Activated T-cell treated with anti-CD3 and anti-CD28 coated beads for 4 hours (primary cell): ENCODE results near the gene PTMS.

Experiments
- DNase-seq: peaks from one replicate; pipeline ENCODE4 v3.0.0-alpha.2; 2020

PTMS gene

DNA sequence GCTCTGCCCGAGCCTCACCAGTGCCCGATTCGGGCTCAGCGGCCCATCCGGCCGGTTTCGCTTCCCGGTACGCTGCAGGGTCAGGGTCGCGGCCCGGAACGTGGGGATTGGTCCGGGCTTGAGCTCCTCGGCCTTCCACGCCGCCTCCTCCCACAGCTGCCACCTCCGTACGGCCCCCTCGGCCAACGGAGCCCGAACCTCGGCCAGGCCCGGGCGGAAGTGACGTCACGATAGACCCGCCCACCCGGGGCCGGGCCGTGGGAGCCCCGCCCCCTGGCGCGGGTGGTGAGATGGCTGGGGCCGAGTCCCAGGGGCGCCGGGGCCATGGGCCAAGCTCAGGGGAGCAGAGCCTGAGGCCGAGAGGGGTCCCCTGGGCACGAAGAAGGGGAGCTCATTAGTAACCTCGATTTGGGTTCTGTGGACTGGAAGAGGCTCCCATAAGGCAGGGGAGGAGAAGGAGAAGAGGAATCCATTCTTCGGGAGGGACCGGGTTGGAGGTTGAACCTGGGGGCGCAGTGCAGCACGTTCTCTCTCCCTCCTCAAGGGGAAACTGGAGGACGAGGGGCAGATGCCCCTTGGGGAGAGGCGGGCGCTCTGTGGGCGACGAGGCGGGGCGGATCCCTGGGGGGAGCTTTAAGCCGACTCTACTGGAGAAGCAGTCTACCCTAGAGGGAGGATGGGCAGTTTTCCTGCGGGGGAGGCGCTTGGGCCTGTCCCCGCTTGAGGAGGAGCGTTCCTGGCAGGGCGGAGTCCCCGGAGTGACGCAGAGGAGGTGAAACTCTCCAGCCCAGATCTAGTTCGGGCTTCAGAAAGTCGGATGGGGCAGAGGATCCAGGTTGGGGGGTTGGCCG lies 13.0 kb upstream of the PTMS start, which contains the start of gene MLF2:
Gene MLF2, minus strand, starts transcription at position 221 of the 851 bp plus-strand sequence. CDS start 807 bp downstream, outside the sequence.
- DNase-seq = peak; percentile 95

GRCh38 chr12:6753772-6754356 lies 12.3 kb upstream of the PTMS start:
- no peak for DNase-seq

- DNase-seq = no peak
Measured at GRCh38 chr12:6754411-6754810, 11.8 kb upstream of the PTMS start.

- DNase-seq = no peak
Measured at GRCh38 chr12:6757028-6757690, 9.0 kb upstream of the PTMS start.

- DNase-seq = no peak
Measured at GRCh38 chr12:6758506-6759095, 7.6 kb upstream of the PTMS start.

DNA sequence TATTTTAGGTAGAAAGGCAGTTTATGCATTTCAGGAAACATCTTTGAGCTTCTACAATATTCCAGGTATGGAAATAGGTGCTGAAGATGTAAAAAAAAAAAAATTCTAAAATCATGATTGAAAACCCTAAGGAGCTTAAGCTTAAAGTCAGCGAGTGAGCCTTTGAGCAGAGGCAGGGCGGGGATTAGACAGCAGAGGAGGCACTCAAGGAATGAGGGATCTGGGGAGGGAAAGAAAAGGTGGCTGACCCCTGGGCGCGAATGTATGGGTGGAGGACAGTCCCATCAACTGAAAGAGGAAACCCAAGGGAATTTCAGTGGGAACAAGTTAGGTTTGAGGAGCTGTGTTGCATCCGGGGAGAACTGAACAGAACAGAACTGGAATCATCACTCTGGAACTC lies 6.4 kb upstream of the PTMS start:
- no peak for DNase-seq

- DNase-seq = no peak
Measured at GRCh38 chr12:6763380-6763779, 2.8 kb upstream of the PTMS start.

DNA sequence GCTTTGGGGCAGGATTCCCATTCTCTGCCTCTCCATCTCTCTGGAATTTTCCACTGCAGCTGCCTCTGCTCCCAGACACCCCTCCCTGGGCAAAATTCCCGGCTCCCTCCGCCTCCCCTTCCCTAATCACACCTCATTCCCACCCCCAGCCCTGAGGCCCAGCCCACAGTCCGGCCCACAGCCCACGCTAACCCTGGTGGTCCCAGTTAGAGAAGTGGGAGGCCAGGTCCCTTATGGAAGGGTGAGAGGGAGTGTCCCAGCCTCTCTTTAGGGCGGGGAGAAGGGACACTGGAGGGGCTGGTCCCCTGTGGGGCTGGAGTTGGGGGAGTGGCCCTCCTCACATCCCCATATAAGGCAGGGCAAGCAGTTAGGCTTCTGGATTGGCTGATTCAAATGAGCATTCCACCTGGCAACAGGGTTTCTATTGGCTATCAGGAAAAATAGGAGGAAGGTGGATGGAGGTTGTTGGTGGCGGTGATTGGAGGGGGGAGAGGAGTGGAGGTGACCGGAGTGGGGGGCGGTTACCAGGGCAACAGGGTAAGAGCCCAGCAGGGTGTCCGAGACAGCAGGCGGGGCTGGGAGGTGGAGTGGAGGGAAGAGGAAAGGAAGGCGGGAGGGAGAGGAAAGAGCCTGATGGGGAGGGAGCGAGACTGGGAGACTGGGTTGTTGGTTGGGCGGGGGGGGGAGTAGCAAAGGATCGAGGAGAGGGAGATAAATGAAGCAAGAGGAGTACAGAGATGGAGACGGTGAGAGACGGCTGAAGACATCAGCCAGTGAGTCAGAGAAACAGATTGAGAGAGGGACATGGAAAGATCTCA lies 1.9 kb upstream of the PTMS start:
- no peak for DNase-seq

GRCh38 chr12:6765048-6765633 lies 1.0 kb upstream of the PTMS start:
- DNase-seq = no peak

- no peak for DNase-seq
Measured at GRCh38 chr12:6766651-6767349, 637 bp downstream of the PTMS start.

DNA sequence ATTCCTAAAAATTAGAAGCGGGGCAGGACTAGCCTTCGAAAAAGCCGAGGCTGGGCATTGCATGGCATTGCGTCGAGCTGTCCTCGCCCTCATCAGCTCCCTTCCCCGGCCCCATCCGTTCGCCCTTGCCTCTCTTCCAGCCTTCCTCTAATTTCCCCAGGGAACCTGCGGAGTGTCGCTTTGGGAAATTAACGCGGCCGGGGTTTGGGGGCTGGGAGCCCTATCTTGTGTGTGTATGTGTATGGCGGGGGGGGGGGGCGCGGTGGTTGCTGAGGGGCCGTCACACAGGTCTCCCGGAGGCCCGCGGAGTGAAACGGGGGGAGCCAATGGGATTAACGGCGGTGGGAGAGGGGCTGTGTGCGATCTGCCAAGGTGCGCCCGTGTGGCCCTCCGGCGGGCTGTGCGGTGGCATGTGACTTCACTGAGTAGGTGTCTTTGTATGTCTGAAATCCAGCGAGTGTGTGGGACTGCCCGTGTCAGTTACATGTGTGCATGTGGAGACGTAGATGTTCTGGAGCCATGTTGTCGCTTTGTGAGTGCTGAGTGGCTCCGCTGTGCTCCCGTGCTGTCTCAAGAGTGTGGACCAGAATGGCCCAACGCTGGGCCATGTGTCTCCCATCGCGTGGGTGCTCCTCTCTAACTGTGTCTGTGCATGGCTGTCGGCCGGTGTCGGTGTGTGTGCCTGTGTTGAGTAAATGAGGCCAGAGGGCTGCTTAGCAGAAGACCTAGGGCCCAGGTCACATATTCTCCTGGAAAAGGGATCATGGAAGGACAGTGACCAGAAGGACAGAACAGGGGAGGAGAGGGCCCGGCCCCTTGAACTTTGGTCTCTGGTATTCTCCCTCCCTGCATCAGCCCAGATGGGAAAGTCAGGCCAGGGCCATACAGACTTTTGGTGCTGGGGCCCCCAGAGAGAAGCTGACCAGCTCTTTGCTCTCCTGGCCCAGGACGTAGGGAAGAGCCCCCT lies 1.5 kb downstream of the PTMS start:
- no peak for DNase-seq

- DNase-seq = no peak
Measured at GRCh38 chr12:6768437-6768914, 2.3 kb downstream of the PTMS start.

DNA sequence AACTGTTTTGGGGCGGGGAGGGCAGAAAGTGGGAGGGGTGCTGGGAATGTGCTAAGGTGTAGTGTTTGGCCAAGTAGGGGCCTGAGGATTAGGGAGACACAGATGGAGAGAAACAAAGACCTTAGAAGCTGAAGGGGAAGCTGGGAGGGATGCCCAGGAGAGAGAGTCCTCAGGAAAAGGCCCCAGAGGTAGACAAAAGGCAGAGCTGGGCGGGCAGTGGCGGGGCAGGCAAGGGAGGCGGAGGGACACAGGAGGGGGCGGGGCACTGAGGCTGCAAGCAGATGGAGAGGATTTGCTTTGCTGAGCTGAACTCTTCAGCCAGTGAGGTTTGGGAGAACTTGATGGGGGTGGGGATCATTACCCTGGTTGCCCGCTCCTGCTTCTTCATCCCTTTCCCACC lies 2.8 kb downstream of the PTMS start:
- no peak for DNase-seq

- DNase-seq = no peak
Measured at GRCh38 chr12:6769666-6770065, 3.5 kb downstream of the PTMS start.

GRCh38 chr12:6770094-6770493 lies 3.9 kb downstream of the PTMS start:
- DNase-seq = no peak

DNA sequence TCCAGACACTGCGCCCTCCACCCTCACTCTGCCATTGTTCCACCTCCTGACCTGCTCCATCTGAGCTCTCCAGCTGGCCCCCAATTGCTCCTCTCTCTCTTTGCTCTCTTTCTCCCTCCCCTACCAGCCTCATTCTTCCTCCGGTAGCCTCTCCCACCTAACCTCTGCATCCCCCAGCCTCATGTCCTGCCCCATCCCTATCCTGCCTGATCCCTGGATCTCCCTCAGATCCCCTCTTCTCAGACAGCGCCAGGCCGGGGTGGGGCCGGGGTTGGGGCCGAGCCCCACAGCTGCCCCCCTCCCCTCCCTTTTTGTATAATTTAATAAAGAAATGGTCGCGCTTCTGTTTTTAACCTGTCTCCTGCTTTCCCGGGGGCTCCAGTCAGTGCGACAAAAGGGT lies 4.4 kb downstream of the PTMS start:
- DNase-seq = no peak

DNA sequence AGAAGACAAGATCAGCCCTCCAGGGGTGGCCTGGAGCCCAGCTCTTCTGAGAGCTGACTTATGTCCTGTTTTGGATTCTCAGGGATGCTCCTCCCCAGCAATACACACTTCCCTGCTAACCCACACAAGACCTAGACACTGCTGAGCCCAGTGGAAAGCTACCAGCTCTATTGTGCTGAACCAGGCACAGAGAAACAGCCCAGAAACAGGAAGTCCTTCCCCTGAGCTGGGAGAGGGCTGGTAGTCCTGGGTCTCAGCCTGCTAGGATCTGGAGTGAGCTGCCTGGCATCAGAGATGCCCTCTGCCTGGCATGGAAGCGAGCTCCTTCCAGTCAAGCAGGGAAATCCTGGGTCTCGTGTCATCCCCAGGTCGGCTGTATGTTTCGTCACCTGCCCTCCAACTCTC lies 4.9 kb downstream of the PTMS start:
- DNase-seq = no peak

GRCh38 chr12:6771509-6772330 lies 5.6 kb downstream of the PTMS start:
- no peak for DNase-seq

DNA sequence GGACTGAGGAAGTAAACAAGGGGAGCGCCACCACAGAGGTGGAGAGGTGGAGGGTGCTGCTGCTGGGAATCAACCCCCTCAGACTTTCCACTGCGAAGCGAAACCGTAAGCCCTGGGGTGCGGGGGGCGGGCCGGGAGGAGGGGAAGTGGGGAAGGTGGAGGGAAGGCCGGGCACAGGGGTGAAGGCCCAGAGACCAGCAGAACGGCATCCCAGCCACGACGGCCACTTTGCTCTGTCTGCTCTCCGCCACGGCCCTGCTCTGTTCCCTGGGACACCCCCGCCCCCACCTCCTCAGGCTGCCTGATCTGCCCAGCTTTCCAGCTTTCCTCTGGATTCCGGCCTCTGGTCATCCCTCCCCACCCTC lies 6.2 kb downstream of the PTMS start, which contains the start of gene LAG3:
Gene LAG3, plus strand, starts transcription at position 190 of the 365 bp plus-strand sequence. CDS start 333 bp downstream, outside the sequence.
- peak; percentile 56 for DNase-seq
